OCI-LY7 (cell line): ENCODE measurements around the gene DEGS1. TPM values are rescaled to one million over a fixed set of nuclear protein-coding genes. Genes with fewer than 3 reads are reported as not detected.

Experiments
- Bru-seq: library from RNA; stranded (reverse); fragments of 400-500 nt; gene quantifications from one replicate; lab custom pipeline; 2021; lab: Mats Ljungman, UMichigan
- BruChase-seq, 2 experiments: library from RNA; stranded (reverse); fragments of 400-500 nt; gene quantifications; one replicate each; lab custom pipeline; 2021; lab: Mats Ljungman, UMichigan
- BruUV-seq: library from RNA; stranded (reverse); fragments of 400-500 nt; replicated peaks from 2 replicates; lab custom pipeline; 2021; lab: Mats Ljungman, UMichigan
- CTCF ChIA-PET: fragments of 300-600 bp; sonication (Branson Sonifier 250); formaldehyde crosslinking; loops from one replicate; lab custom pipeline; 2022; ENCODE audit warnings: antibody characterized with exemption; ENCODE audit not compliant: unreplicated experiment; lab: Charles Lee
- POLR2A ChIA-PET: fragments of 300-600 bp; sonication (Branson Sonifier 250); formaldehyde crosslinking; loops from one replicate; lab custom pipeline; 2022; ENCODE audit warnings: antibody characterized with exemption; lab: Charles Lee
- DNase-seq: peaks from one replicate; pipeline ENCODE4 v3.0.0-alpha.2; 2015; ENCODE audit warnings: low spot score
- H2AFZ ChIP-seq: fragments of 200-600 bp; sonication (generic), shearing (Covaris generic); 2 replicates; pipeline ENCODE4 v1.6.1; 2014; ENCODE audit warnings: mild to moderate bottlenecking, antibody characterized with exemption, low read length, moderate library complexity
- H3K27ac ChIP-seq: fragments of 200-600 bp; sonication (generic); 2 replicates; pipeline ENCODE4 v1.5.1; 2014; ENCODE audit warnings: mixed run types, low read depth, mild to moderate bottlenecking, moderate library complexity, low read length, inconsistent platforms; ENCODE audit not compliant: poor library complexity, severe bottlenecking
- H3K36me3 ChIP-seq: fragments of 200-600 bp; sonication (generic); 2 replicates; pipeline ENCODE4 v1.6.1; 2014; ENCODE audit warnings: mild to moderate bottlenecking, antibody characterized with exemption, low read length, moderate library complexity, mixed read lengths; ENCODE audit not compliant: insufficient read depth
- H3K4me1 ChIP-seq: fragments of 200-600 bp; sonication (generic); 2 replicates; pipeline ENCODE4 v1.5.1; 2014; ENCODE audit warnings: mild to moderate bottlenecking, low read length; ENCODE audit not compliant: insufficient read depth, poor library complexity, severe bottlenecking
- H3K4me2 ChIP-seq: fragments of 200-600 bp; sonication (generic); 2 replicates; pipeline ENCODE4 v1.6.1; 2014; ENCODE audit warnings: mild to moderate bottlenecking, low read length
- H3K4me3 ChIP-seq: fragments of 200-600 bp; sonication (generic); 2 replicates; pipeline ENCODE4 v1.5.1; 2014; ENCODE audit warnings: mild to moderate bottlenecking, low read depth, low read length; ENCODE audit not compliant: poor library complexity, severe bottlenecking
- H3K79me2 ChIP-seq: fragments of 200-600 bp; sonication (generic); 2 replicates; pipeline ENCODE4 v1.6.1; 2016; ENCODE audit warnings: low read depth, mild to moderate bottlenecking, low read length, moderate library complexity, mixed read lengths; ENCODE audit not compliant: insufficient read depth
- H3K9me2 ChIP-seq: fragments of 200-600 bp; sonication (generic); 2 replicates; pipeline ENCODE4 v1.6.1; 2016; ENCODE audit warnings: mild to moderate bottlenecking, low read length, mixed read lengths; ENCODE audit not compliant: insufficient read depth
- H3K9me3 ChIP-seq: fragments of 200-600 bp; sonication (generic); 2 replicates; pipeline ENCODE4 v1.6.1; 2014; ENCODE audit warnings: mild to moderate bottlenecking, mixed run types, low read length, mixed read lengths
- H4K20me1 ChIP-seq: fragments of 200-600 bp; sonication (generic); 2 replicates; pipeline ENCODE4 v1.6.1; 2014; ENCODE audit warnings: mild to moderate bottlenecking, antibody characterized with exemption, low read length, moderate library complexity, mixed read lengths; ENCODE audit not compliant: insufficient read depth
- CTCF ChIP-seq: fragments of 200-600 bp; sonication (generic); conservative IDR thresholded peaks from 2 replicates; pipeline ENCODE4 v1.5.1; 2014; ENCODE audit warnings: mild to moderate bottlenecking, antibody characterized with exemption, low read length, moderate library complexity, mixed read lengths
- EZH2phosphoT487 ChIP-seq: fragments of 200-600 bp; sonication (generic); IDR thresholded peaks from 2 replicates; pipeline ENCODE4 v1.6.1; 2018; ENCODE audit warnings: low read depth, borderline replicate concordance, mild to moderate bottlenecking, mixed run types, antibody characterized with exemption, low read length, moderate library complexity, mixed read lengths
- intact Hi-C: fragments of 100-400 bp; cut with micrococcal nuclease; formaldehyde crosslinking; loops from one replicate; pipeline ENCODE4 v1.10.0; 2022; ENCODE audit not compliant: unreplicated experiment
- long read RNA-seq: library from polyadenylated mRNA; stranded (forward); transcript quantifications from one replicate; pipeline ENCODE4 v2.0.0, GENCODE V29; 2022
- total RNA-seq, 2 experiments: library from RNA; depleted of rRNA in 1 of 2; stranded (reverse); fragments of >200 nt in 1 of 2; shearing (Covaris generic) in 1 of 2; gene quantifications; 2 replicates each; pipeline ENCODE4 v1.2.3, GENCODE V29; 2014 to 2022

DEGS1 gene
- total RNA-seq (2014; rRNA removed; shearing (Covaris generic)) (28.7 and 34.8 TPM in 2 replicates), total RNA-seq (2022) (44.4 and 53.2 TPM in 2 replicates), Bru-seq, nascent RNA (percentile 93 among the genes with signal in this experiment), BruChase-seq, experiment 1, labeled RNA remaining after a 6-hour chase (percentile 87 among the genes with signal in this experiment), BruChase-seq, experiment 2, labeled RNA remaining after a 2-hour chase (percentile 97 among the genes with signal in this experiment)
- long read RNA-seq, transcript DEGS1-201 (3 exons, 2,101 nt) = major isoform, 61 of 188 reads
- long read RNA-seq, partial matches to known transcripts = 3 of 188 reads
- long read RNA-seq, other reads (novel, unspliced or antisense) = 123 of 188 reads

- H3K79me2 ChIP-seq = peaks cover 47% of the 10 kb centered on the region
- H3K4me3 ChIP-seq = peak within 1 kb of the TSS; percentile 75
- H3K9me3 ChIP-seq = peaks cover 7% of the 10 kb centered on the region; the same call in 1 of the 2 replicates
- H3K4me1 ChIP-seq = peaks cover 41% of the 10 kb centered on the region
- no TSS peak for BruUV-seq
- POLR2A ChIA-PET = interaction anchor here (0.6 to 2.3 kb wide), 18 partner anchors 10 to 211 kb away, joined by 3 to 9 read pairs (median 4); no protein-coding TSS in a partner anchor
- H4K20me1 ChIP-seq = no peaks in the 10 kb centered on the region
- intact Hi-C loops = loop anchor here (2.0 to 10.0 kb wide), 6 partner anchors 62 to 338 kb away; partner anchors contain the start of genes FBXO28, TP53BP2 and WDR26
- TF ChIP-seq CTCF = no peak
- TF ChIP-seq EZH2phosphoT487 = no peak
- DNase-seq = peak; percentile 92
- H3K27ac ChIP-seq = peak within 1 kb of the TSS; percentile 96
- CTCF ChIA-PET = no interaction called here
- no peaks in the 10 kb centered on the region for H3K9me2 ChIP-seq
- peaks cover 14% of the 10 kb centered on the region for H3K36me3 ChIP-seq
- H3K4me2 ChIP-seq = peak within 1 kb of the TSS; percentile 66
- H2AFZ ChIP-seq = peak within 1 kb of the TSS; percentile 96
These were observed at the start of gene DEGS1 for GRCh38 chr1:224182866-224183590. Gene DEGS1 (plus strand): TSS chr1:224183240. CDS start chr1:224183337, 97 bp downstream.

GRCh38 chr1:224133741-224134299 is 49.2 kb upstream of the DEGS1 start:
- Histone ChIP-seq H3K4me1 (no peaks in the 10 kb centered on the region), H3K4me3 (no peak overlapping the region), H2AFZ (no peak overlapping the region), H4K20me1 (no peaks in the 10 kb centered on the region), H3K4me2 (no peak overlapping the region), H3K27ac (no peak overlapping the region), H3K79me2 (peaks cover 3% of the 10 kb centered on the region; the same call in 1 of the 2 replicates), H3K9me2 (no peaks in the 10 kb centered on the region), H3K9me3 (peaks cover 16% of the 10 kb centered on the region; the same call in 1 of the 2 replicates), H3K36me3 (peaks cover 85% of the 10 kb centered on the region)
- intact Hi-C loops = no loop called here
- no peak for TF ChIP-seq CTCF
- TF ChIP-seq EZH2phosphoT487 = no peak
- POLR2A ChIA-PET = no interaction called here
- BruUV-seq = no TSS peak
- DNase-seq = no peak
- CTCF ChIA-PET = no interaction called here
